Gastrocnemius medialis (tissue), 4 donors: ENCODE measurements around the gene C2CD4C. TPM values are rescaled to one million over a fixed set of nuclear protein-coding genes. Genes with fewer than 3 reads are reported as not detected.

Experiments used
- ATAC-seq, 2 donors: fragments of 150-250 bp; one replicate each; pipeline ENCODE4 v1.9.1; 2016
- DNase-seq, 2 donors: peaks; one replicate each; pipeline ENCODE4 v3.0.0-alpha.2; 2019
- H3K27ac ChIP-seq, 4 donors: fragments of 200-600 bp; sonication (generic); 1 replicate in 1 of 4; 2 replicates in 3 of 4; pipeline ENCODE4 v1.5.1; 2016 to 2018; ENCODE audit warnings: mild to moderate bottlenecking in 2 of 4, moderate library complexity in 1 of 4
- H3K27me3 ChIP-seq, 3 donors: fragments of 200-600 bp; sonication (generic) in 2 of 3; 1 replicate in 1 of 3; 2 replicates in 2 of 3; pipeline versions ENCODE4 v1.5.1 to v1.6.0; 2016 to 2019; ENCODE audit warnings: mild to moderate bottlenecking in 1 of 3, moderate library complexity in 1 of 3
- H3K36me3 ChIP-seq, 2 donors: fragments of 200-600 bp; sonication (generic) in 1 of 2; one replicate each; pipeline ENCODE4 v1.5.1; 2017 to 2018
- H3K4me1 ChIP-seq, 2 donors: fragments of 200-600 bp; sonication (generic) in 1 of 2; one replicate each; pipeline ENCODE4 v1.5.1; 2016 to 2017; ENCODE audit warnings: mild to moderate bottlenecking in 2 of 2
- H3K4me3 ChIP-seq, 4 donors: fragments of 200-600 bp; sonication (generic) in 3 of 4; 1 replicate in 1 of 4; 2 replicates in 3 of 4; pipeline ENCODE4 v1.5.1; 2016 to 2019; ENCODE audit warnings: mild to moderate bottlenecking in 2 of 4
- H3K9me3 ChIP-seq, 3 donors: fragments of 200-600 bp; sonication (generic) in 2 of 3; 1 replicate in 1 of 3; 2 replicates in 2 of 3; pipeline ENCODE4 v1.5.1; 2016 to 2019
- CTCF ChIP-seq, 5 experiments: fragments of 450-650 bp in 3 of 5; fragments of 200-600 bp in 2 of 5; sonication (generic) in 2 of 5; IDR thresholded peaks in 4 of 5; conservative IDR thresholded peaks in 1 of 5; 1 replicate in 4 of 5; 2 replicates in 1 of 5; pipeline ENCODE4 v1.5.1; 2016 to 2019; ENCODE audit warnings: antibody characterized with exemption in 5 of 5, mild to moderate bottlenecking in 3 of 5, moderate library complexity in 3 of 5
- POLR2A ChIP-seq, 2 donors: fragments of 450-650 bp; IDR thresholded peaks; one replicate each; pipeline ENCODE4 v1.6.1; 2017; ENCODE audit warnings: antibody characterized with exemption in 2 of 2, mild to moderate bottlenecking in 2 of 2, moderate library complexity in 2 of 2
- in situ Hi-C, 4 donors: fragments of 200-750 bp; cut with MboI; loops; one replicate each; pipeline versions ENCODE4 v1.15.0 to v1.8.0; 2017; ENCODE audit warnings: low sequenced_read_pairs in 4 of 4
- intact Hi-C: fragments of 100-400 bp; cut with DNase I; formaldehyde crosslinking; loops from one replicate; pipeline ENCODE4 v1.15.1; 2023; ENCODE audit warnings: low total_unique reads
- total RNA-seq, 4 donors: library from RNA; depleted of rRNA; stranded (reverse); fragments of >200 nt; gene quantifications; one replicate each; pipeline versions ENCODE4 v1.1.0 to v1.2.3, GENCODE V29; 2016

Gene C2CD4C
- total RNA-seq, 4 donors from 2014 or later: 0.15 to 0.78 (median 0.38) TPM

- intact Hi-C loops (no loop called here), in situ Hi-C loops (no loop called here)
- Histone ChIP-seq H3K27ac (no peak overlapping the region), H3K27me3 (peaks cover 11 to 31% (median 18%) of the 10 kb centered on the region in 3 donors), H3K9me3 (no peaks in the 10 kb centered on the region), H3K4me3 (no peak overlapping the region), H3K36me3 (no peaks in the 10 kb centered on the region), H3K4me1 (no peaks in the 10 kb centered on the region)
- no peak for TF ChIP-seq CTCF (IDR thresholded peaks at IDR 0.05 in 4 of 5, conservative IDR thresholded peaks at IDR 0.05 in 1 of 5)
- TF ChIP-seq POLR2A (IDR thresholded peaks at IDR 0.05): no peak
- DNase-seq (no peak), ATAC-seq (no peak)
Observed at GRCh38 chr19:374886-375235, 34.1 kb downstream of the C2CD4C start.

GRCh38 chr19:374183-374885 is 34.6 kb downstream of the C2CD4C start:
- Histone ChIP-seq H3K4me3 (no peak overlapping the region), H3K27me3 (peaks cover 11 to 31% (median 14%) of the 10 kb centered on the region in 3 donors), H3K36me3 (no peaks in the 10 kb centered on the region), H3K9me3 (no peaks in the 10 kb centered on the region), H3K4me1 (no peaks in the 10 kb centered on the region), H3K27ac (no peak overlapping the region)
- ATAC-seq (no peak), DNase-seq (no peak)
- in situ Hi-C loops (no loop called here), intact Hi-C loops (no loop called here)
- TF ChIP-seq POLR2A (IDR thresholded peaks at IDR 0.05) (no peak), CTCF (IDR thresholded peaks at IDR 0.05 in 4 of 5, conservative IDR thresholded peaks at IDR 0.05 in 1 of 5) (no peak)

DNA sequence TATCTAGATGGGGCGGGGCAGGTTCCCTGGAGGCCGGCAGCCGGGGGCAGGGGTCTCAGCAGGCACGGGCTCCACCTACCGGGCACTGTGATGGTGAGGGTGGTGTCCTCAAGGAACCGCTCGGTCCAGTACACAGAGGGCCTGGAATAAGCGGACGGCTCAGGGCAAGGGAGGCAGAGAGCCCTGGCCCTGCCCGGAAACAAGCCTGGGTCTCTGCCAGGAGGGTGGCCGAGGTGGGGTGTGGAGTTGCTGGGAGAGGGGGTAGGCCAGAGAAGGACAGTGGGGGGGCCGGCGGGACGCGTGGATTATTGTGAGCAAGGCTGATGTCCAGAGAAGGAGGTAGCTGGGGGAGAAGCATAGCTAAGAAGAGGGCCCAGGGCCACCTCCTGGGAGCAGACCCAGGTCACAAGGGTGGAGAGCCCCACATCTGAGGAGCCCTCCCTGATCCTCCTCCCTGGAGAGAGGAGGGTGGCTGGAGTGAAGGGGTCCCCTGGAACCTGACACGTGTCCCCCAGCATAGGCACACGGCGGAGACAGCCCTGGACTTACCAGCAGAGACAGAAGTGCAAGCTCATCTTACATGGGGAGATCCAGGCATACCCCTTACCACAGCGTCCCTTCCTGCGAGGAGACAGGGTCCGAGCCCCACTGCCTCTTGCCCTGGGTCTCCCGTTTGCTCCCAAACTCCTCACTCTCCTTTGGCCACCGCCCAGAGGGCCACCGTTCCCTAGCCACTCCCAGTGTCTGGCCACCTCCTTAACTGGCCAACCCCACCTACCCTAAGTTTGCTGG is 35.4 kb downstream of the C2CD4C start:
- in situ Hi-C loops: no loop called here
- Histone ChIP-seq H3K4me1 (no peaks in the 10 kb centered on the region), H3K27ac (no peak overlapping the region), H3K4me3 (no peak overlapping the region), H3K27me3 (peaks cover 11 to 31% (median 16%) of the 10 kb centered on the region in 3 donors), H3K36me3 (no peaks in the 10 kb centered on the region), H3K9me3 (no peaks in the 10 kb centered on the region)
- DNase-seq (no peak), ATAC-seq (no peak)
- intact Hi-C loops: no loop called here
- TF ChIP-seq CTCF (IDR thresholded peaks at IDR 0.05 in 4 of 5, conservative IDR thresholded peaks at IDR 0.05 in 1 of 5) (no peak), POLR2A (IDR thresholded peaks at IDR 0.05) (no peak)

- TF ChIP-seq POLR2A (IDR thresholded peaks at IDR 0.05): no peak
- no peak for TF ChIP-seq CTCF (IDR thresholded peaks at IDR 0.05 in 4 of 5, conservative IDR thresholded peaks at IDR 0.05 in 1 of 5)
- Histone ChIP-seq H3K27me3 (peaks cover 11 to 31% (median 11%) of the 10 kb centered on the region in 3 donors), H3K9me3 (no peaks in the 10 kb centered on the region), H3K4me1 (no peaks in the 10 kb centered on the region), H3K36me3 (no peaks in the 10 kb centered on the region), H3K4me3 (no peak overlapping the region), H3K27ac (no peak overlapping the region)
- intact Hi-C loops (no loop called here), in situ Hi-C loops (no loop called here)
- ATAC-seq (peak in 1 of 2 donors; percentile 63), DNase-seq (no peak)
Observed at GRCh38 chr19:372306-372890, 36.5 kb downstream of the C2CD4C start.
